Measurements from ENCODE around the gene TNP1.

- TF ChIP-seq BHLHE40 (IDR thresholded peaks at IDR 0.05; ENCODE audit: borderline replicate concordance): no peak
- TF ChIP-seq SUZ12 (IDR thresholded peaks at IDR 0.05): no peak
- TF ChIP-seq FOXM1 (IDR thresholded peaks at IDR 0.05; ENCODE audit: borderline replicate concordance): no peak
Observed at GRCh38 chr2:216882876-216883275, 23.0 kb upstream of the TNP1 start.
